ENCODE data around the gene PMEPA1. TPM values are rescaled to one million over a fixed set of nuclear protein-coding genes. Genes with fewer than 3 reads are reported as not detected.

PMEPA1 gene
- total and polyA plus RNA-seq, 2 experiments from 2014 or later: 6.1 to 11.8 TPM

DNA sequence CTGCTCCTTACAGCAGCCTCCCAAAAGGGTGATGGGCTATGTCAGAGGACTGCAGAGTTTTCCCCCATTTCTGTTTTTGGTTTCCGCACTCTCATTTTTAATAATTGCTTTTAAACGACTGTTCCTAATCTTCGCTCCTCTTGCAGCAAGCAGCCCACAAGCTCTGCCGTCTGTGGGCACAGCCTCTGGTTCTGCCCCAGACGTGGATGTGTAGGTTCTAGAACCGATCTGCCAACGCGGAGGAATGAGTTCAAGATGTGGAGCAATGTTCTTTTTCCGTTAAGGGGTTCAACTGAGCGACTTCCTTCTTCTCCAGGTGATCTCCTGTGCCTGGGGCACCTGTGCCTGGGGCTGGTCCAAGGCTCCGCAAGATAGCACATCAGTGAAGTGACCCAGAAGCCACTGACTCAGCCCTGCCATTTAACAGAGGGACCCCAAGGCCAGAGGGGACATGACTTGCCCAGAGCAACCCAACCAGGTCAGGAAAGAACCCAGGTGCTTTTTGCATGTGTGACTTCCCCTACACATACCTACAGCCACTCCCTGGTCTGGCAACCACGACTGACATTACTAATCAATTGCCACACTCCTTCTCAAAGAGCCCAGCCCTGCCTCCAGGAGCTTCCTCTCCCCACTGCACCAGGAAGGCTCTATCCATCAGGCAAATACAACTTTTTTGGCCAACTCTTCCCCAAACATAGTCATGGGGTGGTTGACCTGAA, 22.7 kb downstream of the PMEPA1 start:
- Histone ChIP-seq H3K4me3 (no peak overlapping the region), H3K9me3 (ENCODE audit: low read depth) (no peaks in the 10 kb centered on the region), H4K20me1 (ENCODE audit: insufficient read depth) (no peaks in the 10 kb centered on the region), H3K4me2 (ENCODE audit: unreplicated experiment) (no peak overlapping the region), H3K9me2 (ENCODE audit: insufficient read depth) (no peaks in the 10 kb centered on the region), H3K9ac (no peak overlapping the region), H3K4me1 (ENCODE audit: insufficient read depth) (no peaks in the 10 kb centered on the region), H3K27me3 (replicated peaks; ENCODE audit: insufficient read depth) (no peaks in the 10 kb centered on the region), H2AFZ (no peak overlapping the region), H3F3A (ENCODE audit: insufficient read depth) (no peaks in the 10 kb centered on the region), H3K79me2 (ENCODE audit: insufficient read depth) (peaks cover 98% of the 10 kb centered on the region), H3K27ac (no peak overlapping the region), H3K36me3 (ENCODE audit: low read depth) (no peaks in the 10 kb centered on the region)
- in situ Hi-C loops (cut with MboI): no loop called here
- no peak for DNase-seq
- TF ChIP-seq EZH2phosphoT487 (IDR thresholded peaks at IDR 0.05; ENCODE audit: insufficient read depth, low read depth) (no peak), EZH2 (IDR thresholded peaks at IDR 0.05; ENCODE audit: insufficient read depth, poor library complexity, severe bottlenecking) (no peak)
- 84 to 85% methylated on average over 12 of the region's 12 CpGs for WGBS, 2 experiments (ENCODE audit: low coverage in 1 of 2, low lambda C conversion rate in 2 of 2, missing lambda C conversion rate in 2 of 2)

DNA sequence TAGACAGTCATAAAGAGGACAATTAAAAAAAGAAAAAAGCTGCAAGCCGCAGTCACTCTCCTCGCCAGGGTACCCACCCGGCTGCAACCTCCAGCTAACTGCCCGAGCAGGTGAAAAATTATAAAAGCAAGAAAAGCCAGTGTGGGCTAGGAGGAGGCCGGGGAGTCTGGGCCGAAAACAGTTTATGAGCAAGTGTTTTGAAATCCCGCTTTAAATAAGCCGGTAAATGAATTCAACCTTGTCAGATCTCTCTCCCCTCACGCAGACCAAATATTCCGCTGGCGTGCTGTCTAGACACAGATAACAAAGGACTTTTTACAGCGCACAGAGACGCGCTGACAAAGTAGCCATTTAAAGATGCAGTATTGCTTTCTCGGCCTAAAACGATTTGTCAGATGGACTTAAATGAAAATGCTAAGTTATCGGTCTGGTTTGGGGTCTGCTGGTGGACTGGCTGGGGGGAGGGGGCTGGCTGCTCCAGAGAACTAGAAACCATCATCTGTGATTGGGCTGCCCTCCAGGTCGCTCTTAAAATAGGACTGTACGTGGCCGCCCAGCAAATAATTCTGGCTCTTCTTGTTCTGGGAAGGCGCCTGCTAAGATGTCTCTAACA, 24.6 kb downstream of the PMEPA1 start:
- Histone ChIP-seq H3K4me1 (ENCODE audit: insufficient read depth) (no peaks in the 10 kb centered on the region), H3K9ac (no peak overlapping the region)
- WGBS, 2 experiments (ENCODE audit: low coverage in 1 of 2, low lambda C conversion rate in 2 of 2, missing lambda C conversion rate in 2 of 2): 90% methylated on average over 21 of the region's 21 CpGs

DNA sequence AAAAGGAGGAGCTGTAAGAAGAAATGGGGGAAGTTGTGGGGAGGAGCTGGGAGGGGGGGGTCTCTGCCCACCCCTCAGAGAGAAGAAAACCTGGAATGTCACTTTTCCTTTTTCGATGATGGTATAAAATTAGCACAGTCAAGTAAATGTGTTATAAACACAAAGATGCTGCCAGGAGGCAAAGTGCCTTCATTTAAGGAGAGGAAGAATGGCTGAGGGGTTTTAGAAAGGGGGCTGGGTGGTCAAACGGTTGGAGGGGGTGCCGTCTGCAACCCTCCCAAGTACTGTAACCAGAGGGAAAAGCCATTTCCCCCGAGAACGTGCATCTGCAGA, 25.0 kb downstream of the PMEPA1 start:
- Histone ChIP-seq H3K9me2 (ENCODE audit: insufficient read depth) (no peaks in the 10 kb centered on the region), H2AFZ (no peak overlapping the region), H3K27ac (no peak overlapping the region), H3K9ac (no peak overlapping the region), H3K36me3 (ENCODE audit: low read depth) (no peaks in the 10 kb centered on the region), H3K79me2 (ENCODE audit: insufficient read depth) (peaks cover 96% of the 10 kb centered on the region), H3K4me3 (no peak overlapping the region), H3K27me3 (replicated peaks; ENCODE audit: insufficient read depth) (no peaks in the 10 kb centered on the region), H3K4me1 (ENCODE audit: insufficient read depth) (no peaks in the 10 kb centered on the region), H3K4me2 (ENCODE audit: unreplicated experiment) (no peak overlapping the region), H4K20me1 (ENCODE audit: insufficient read depth) (no peaks in the 10 kb centered on the region), H3K9me3 (ENCODE audit: low read depth) (no peaks in the 10 kb centered on the region), H3F3A (ENCODE audit: insufficient read depth) (no peaks in the 10 kb centered on the region)
- in situ Hi-C loops (cut with MboI): no loop called here
- TF ChIP-seq EZH2phosphoT487 (IDR thresholded peaks at IDR 0.05; ENCODE audit: insufficient read depth, low read depth) (no peak), EZH2 (IDR thresholded peaks at IDR 0.05; ENCODE audit: insufficient read depth, poor library complexity, severe bottlenecking) (no peak)
- DNase-seq: no peak
- WGBS, 2 experiments (ENCODE audit: low coverage in 1 of 2, low lambda C conversion rate in 2 of 2, missing lambda C conversion rate in 2 of 2): 70 to 76% methylated on average over 5 of the region's 5 CpGs

More for the DNA sequence above, 24.6 kb downstream of the PMEPA1 start:
- H3K27me3 ChIP-seq (replicated peaks; ENCODE audit: insufficient read depth): no peaks in the 10 kb centered on the region
- no peak overlapping the region for H3K4me3 ChIP-seq
- no peaks in the 10 kb centered on the region for H3F3A ChIP-seq (ENCODE audit: insufficient read depth)
- peaks cover 98% of the 10 kb centered on the region for H3K79me2 ChIP-seq (ENCODE audit: insufficient read depth)
- no peak for DNase-seq
- no peak overlapping the region for H3K4me2 ChIP-seq (ENCODE audit: unreplicated experiment)
- H3K36me3 ChIP-seq (ENCODE audit: low read depth): no peaks in the 10 kb centered on the region
- H2AFZ ChIP-seq: no peak overlapping the region
- H4K20me1 ChIP-seq (ENCODE audit: insufficient read depth): no peaks in the 10 kb centered on the region
- no peak for TF ChIP-seq EZH2 (IDR thresholded peaks at IDR 0.05; ENCODE audit: insufficient read depth, poor library complexity, severe bottlenecking)
- TF ChIP-seq EZH2phosphoT487 (IDR thresholded peaks at IDR 0.05; ENCODE audit: insufficient read depth, low read depth): no peak
- H3K27ac ChIP-seq: no peak overlapping the region
- in situ Hi-C loops (cut with MboI): no loop called here
- H3K9me3 ChIP-seq (ENCODE audit: low read depth): no peaks in the 10 kb centered on the region
- H3K9me2 ChIP-seq (ENCODE audit: insufficient read depth): no peaks in the 10 kb centered on the region

DNA sequence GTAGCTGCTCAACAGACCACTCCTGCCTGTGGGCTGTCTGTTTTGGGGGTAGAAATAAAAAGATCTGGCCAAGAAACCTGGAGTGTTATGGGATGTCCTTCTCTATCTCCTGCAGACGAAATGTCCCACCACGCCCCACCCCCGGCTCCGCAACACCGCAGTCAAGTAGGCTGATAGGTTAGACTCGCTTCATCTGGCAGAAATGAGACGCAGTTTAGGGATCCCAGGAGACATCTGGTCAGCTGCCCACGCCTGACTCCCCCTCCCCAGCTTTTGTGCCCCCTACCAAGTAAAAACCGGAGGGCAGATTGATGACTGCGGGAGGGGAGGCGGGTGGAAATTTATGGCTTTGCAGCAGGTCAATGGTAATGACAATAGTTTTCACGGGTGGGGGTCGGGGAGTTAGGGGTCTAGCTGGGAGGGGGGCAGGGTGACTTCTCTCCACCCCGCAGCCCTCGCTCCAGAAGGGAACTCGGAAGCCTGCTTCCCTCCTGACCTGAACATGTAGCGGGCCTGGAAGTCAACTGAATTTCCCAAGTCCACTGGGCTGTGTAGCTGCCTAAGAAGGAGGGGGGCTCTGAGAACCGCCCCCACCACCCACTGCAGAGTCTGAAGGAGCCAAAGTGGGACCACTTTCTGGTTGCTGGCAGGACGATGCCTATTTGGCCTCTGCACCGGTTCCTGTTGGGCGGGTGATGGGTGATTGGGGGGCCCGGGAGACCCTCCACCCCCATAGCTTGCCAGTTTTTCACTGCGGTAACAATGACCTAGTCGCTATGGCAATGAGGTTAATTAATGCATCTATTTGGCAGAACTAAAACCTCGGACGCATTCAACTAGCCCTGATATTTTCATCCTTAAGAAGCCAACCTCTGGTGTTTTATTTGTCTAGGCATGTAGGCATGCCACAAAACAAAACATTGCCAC, 25.7 kb downstream of the PMEPA1 start:
- Histone ChIP-seq H3K9me2 (ENCODE audit: insufficient read depth) (no peaks in the 10 kb centered on the region), H3K4me3 (no peak overlapping the region), H3K79me2 (ENCODE audit: insufficient read depth) (peaks cover 98% of the 10 kb centered on the region), H3K4me1 (ENCODE audit: insufficient read depth) (no peaks in the 10 kb centered on the region), H3F3A (ENCODE audit: insufficient read depth) (no peaks in the 10 kb centered on the region), H3K36me3 (ENCODE audit: low read depth) (no peaks in the 10 kb centered on the region), H3K9me3 (ENCODE audit: low read depth) (no peaks in the 10 kb centered on the region), H3K27ac (no peak overlapping the region), H2AFZ (no peak overlapping the region), H3K4me2 (ENCODE audit: unreplicated experiment) (no peak overlapping the region), H3K9ac (no peak overlapping the region), H3K27me3 (replicated peaks; ENCODE audit: insufficient read depth) (no peaks in the 10 kb centered on the region), H4K20me1 (ENCODE audit: insufficient read depth) (no peaks in the 10 kb centered on the region)
- in situ Hi-C loops (cut with MboI): no loop called here
- 80 to 82% methylated on average over 23 to 26 of the region's 26 CpGs for WGBS, 2 experiments (ENCODE audit: low coverage in 1 of 2, low lambda C conversion rate in 2 of 2, missing lambda C conversion rate in 2 of 2)
- DNase-seq: no peak
- TF ChIP-seq EZH2 (IDR thresholded peaks at IDR 0.05; ENCODE audit: insufficient read depth, poor library complexity, severe bottlenecking) (no peak), EZH2phosphoT487 (IDR thresholded peaks at IDR 0.05; ENCODE audit: insufficient read depth, low read depth) (no peak)
